HG03196 (cell line): ENCODE results near the gene CCDC91.
"Not testable (repeated sequence)": the region's sequence is repeated elsewhere in the genome, so short reads cannot be mapped to it uniquely, and the experiment has no call there.

ENCODE experiments used
- ATAC-seq: cut with Tn5 transposase; IDR thresholded peaks from one replicate; pipeline ENCODE4 v1.9.1; 2021; ENCODE audit not compliant: unreplicated experiment

Gene CCDC91

DNA sequence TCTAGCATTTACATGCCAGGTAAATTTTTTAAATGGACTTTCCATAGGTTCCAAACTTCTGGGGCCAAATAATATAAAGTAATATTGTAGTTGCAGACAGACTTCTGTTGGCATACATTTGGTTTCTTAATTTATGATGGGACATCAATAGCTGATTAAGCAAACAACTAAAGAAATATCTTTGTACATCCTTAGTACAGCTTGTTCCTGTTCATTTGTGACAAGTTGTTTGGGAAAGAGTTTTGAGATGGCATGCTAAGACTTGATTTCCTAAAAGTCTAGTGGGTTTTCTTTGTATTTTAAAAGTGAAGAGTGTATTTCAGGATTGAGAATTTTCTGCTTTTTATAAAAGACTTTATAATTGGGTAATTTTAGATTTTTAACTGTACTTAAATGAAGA is 41.0 kb downstream of the CCDC91 start:
- no peak for ATAC-seq

GRCh38 chr12:28232211-28232928 is 42.1 kb downstream of the CCDC91 start:
- no peak for ATAC-seq

GRCh38 chr12:28234444-28234843 is 44.2 kb downstream of the CCDC91 start:
- no peak for ATAC-seq

- no peak for ATAC-seq
Measured at GRCh38 chr12:28235015-28235414, 44.8 kb downstream of the CCDC91 start.

- ATAC-seq = no peak
Measured at GRCh38 chr12:28235985-28236384, 45.7 kb downstream of the CCDC91 start.

DNA sequence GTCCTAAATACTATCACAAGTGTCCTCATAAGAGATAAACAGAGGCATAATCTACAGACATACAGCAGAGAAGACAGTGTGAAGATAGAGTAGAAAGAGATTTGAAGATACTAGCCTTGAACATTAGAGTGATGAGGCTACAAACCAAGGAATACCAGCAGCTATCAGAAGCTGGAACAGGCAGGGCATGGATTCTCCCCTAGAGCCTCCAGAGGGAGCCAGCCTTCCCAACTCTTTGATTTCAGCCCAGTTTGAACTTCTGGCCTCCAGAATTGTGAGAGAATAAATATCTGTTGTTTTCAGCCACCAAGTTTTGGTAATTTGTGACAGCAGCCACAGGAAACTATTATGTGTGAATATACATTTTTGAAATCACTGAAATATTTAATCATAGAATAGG is 47.2 kb downstream of the CCDC91 start:
- ATAC-seq = no peak

DNA sequence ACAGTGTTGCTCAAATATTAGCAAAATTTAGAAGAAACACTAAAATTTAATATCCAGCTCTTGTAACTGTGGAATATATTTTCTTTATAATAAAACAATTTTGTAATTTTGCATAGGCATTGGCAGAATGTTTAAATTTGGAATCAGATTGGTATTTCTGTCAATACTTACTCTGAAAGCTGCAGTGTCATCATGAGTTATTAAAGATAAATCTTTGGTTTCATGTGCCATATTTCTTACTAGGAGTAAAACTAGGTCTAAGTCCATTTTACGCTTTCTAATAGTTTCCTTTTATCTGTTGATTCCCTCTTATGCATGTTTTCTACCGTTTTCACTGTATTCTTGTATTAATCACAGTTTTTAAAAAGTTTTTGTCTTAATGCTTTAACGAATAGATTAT is 49.7 kb downstream of the CCDC91 start:
- ATAC-seq = no peak

- no peak for ATAC-seq
Measured at GRCh38 chr12:28240853-28241252, 50.6 kb downstream of the CCDC91 start.

DNA sequence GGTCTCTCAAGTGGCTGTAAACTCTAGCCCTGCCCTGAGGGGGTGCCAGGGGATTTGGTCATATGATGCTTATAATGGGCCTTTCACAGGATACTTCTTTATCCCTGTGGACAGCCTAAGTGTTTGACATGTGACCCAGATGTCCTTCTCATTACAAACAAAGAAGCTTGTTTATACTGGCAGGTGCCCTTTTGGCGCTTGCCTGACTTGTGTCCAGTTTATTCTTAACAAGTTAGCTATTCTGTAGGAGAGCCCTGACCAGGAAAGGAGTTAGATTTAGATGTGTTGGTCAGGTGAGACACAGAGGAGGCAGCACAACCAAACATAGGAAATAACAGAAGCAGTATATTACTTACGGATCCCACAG is 51.9 kb downstream of the CCDC91 start:
- ATAC-seq = no peak

GRCh38 chr12:28242496-28243309 is 52.4 kb downstream of the CCDC91 start:
- no peak for ATAC-seq

GRCh38 chr12:28243310-28243633 is 53.0 kb downstream of the CCDC91 start:
- no peak for ATAC-seq

GRCh38 chr12:28247806-28248205 is 57.5 kb downstream of the CCDC91 start:
- no peak for ATAC-seq

GRCh38 chr12:28248555-28249145 is 58.4 kb downstream of the CCDC91 start:
- ATAC-seq = no peak

DNA sequence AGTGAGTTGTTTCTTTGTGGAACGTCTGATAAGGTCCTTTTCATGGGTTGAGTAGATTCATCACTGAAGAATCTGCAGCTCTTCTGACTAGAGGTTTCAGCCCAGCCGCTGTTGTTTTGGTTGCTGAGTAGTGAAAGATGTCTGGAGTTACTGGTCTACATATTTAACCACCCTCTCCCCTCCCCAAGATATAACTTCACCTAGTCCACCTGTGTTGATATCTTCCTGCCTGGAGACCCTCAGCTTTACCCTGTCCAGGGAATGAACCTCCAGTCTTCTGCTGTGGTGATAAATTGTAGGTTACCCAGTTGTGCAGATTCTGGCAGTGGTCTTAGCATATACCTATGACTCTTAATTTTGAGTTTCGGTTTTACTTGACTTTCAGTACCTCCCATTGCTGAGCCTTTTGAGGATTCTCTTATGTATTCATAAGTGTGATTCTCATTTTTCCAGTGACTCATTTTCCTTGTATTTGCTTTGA is 62.9 kb downstream of the CCDC91 start:
- ATAC-seq = peak; percentile 88

GRCh38 chr12:28257411-28257810 is 67.2 kb downstream of the CCDC91 start:
- no peak for ATAC-seq

DNA sequence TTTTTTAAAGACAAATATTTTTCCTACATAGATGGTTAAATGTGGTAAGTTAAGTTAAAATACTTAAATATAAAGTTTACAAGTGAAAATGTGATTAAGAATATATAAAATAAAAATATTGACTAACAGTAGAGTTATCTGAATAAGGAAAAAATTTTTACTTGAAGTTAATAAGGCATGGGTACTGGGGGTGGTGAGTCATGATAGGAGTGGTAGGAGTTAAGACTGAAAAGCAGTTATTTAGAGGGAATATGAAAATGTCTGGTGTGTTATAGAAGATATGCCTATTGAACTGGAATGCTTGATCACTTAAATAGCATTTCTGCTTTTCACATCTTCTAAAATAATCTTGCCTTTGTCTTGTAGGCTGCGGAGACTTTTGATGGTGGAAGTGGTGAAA is 68.7 kb downstream of the CCDC91 start:
- ATAC-seq = no peak

- ATAC-seq = no peak
Measured at GRCh38 chr12:28265435-28266042, 75.3 kb downstream of the CCDC91 start.

- ATAC-seq = not testable (repeated sequence)
Measured at GRCh38 chr12:28267920-28268607, 77.8 kb downstream of the CCDC91 start.

GRCh38 chr12:28268608-28269229 is 78.5 kb downstream of the CCDC91 start:
- no peak for ATAC-seq

DNA sequence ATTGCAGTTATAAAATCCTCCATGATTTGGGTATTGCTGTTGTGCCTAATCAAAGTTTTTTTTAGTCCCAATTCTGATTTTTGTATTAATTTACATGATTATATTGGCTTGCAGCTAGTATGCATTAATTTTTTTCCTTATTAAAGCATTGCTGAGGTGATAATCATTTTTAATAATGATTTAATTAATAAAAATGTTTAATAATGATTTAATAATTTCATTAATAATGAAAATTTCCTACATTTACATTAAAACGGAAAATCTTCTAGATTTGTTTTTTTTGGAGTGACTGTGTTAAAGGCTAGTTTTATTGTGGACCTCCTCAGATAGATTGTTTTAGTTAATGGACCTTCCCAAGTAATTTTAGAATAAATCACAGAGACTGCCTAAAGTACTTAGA is 79.6 kb downstream of the CCDC91 start:
- ATAC-seq = no peak

DNA sequence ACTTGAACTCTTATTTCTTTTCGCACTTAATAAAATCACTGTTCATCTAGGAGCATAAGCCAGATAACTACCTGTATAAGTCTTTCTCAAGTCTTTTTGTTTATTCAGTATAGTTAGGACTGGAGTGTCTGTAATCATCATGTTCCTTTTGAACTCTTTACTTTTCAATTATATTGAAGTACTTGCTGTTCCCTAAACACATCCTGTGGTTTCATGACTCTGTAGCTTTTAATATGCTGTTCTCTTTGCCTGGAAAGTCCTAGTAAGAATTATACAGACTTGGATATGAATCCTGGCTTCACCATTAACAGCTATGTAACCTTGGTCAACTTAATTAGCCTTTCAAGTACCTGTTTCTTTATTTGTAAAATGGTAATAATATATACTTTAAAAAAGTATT is 88.2 kb downstream of the CCDC91 start:
- no peak for ATAC-seq
